Umbilical cord (tissue), 2 donors: ENCODE data around the gene HP1BP3. TPM values are rescaled to one million over a fixed set of nuclear protein-coding genes. Genes with fewer than 3 reads are reported as not detected.
A peak's percentile ranks its signal among the peaks of the same experiment; 100 is the strongest.

Experiments used
- DNase-seq: peaks from one replicate; pipeline ENCODE4 v3.0.0-alpha.2; 2015; ENCODE audit warnings: low spot score
- total RNA-seq: library from RNA; depleted of rRNA; stranded (reverse); fragments of >200 nt; gene quantifications from one replicate; pipeline ENCODE4 v1.2.3, GENCODE V29; 2014; ENCODE audit warnings: low replicate concordance; ENCODE audit not compliant: insufficient read depth

Gene HP1BP3
- total RNA-seq, 1 donor from 2014 or later, result 393 TPM

- no peak for DNase-seq
These were observed 74.9 kb downstream of the HP1BP3 start for GRCh38 chr1:20712215-20712577.

DNA sequence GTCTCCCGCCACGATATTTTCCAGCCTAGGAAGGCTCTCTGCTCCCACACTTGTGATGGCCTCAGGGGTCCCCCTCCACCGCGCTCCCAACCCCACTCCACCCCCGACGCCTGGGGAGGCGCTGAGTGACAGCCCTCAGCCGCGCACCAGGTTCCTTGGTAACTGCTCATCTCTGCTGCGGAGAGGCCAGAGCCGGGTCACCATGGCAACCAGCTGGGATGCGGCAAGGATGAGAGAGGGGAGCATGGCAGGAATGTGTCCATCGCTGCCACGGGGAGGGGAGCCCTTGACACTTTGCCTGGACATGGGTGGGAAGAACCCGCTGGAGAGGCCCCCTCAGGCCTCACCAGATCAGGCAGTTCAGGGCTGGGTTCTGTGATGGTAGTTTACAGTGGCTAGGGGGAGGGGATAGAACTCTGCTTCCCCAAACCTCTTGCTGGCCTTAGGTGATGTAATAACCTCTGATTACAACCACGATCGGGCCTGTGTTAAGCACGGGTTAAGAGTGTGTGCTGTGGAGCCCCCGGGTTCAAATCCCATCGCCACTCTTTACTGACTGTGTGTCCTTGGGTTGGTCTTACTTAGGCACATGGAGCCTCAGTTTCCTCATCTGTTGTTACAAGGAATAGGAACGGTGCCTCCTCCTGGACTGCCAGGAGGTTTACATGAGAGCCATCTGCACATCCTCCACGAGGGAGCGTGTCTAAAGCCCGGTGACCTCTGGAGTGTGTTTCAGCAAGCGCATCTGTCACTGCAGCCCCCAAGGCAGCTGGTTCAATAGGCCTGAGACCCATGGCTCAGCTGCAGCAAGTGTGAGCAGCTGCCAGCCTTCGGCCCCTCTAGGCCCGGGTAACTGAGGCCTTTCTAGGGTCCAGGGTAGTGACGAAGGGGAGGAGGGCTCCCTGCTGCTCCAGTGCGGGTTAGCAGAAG lies 75.6 kb downstream of the HP1BP3 start:
- DNase-seq, result no peak

GRCh38 chr1:20710469-20711284 lies 76.4 kb downstream of the HP1BP3 start:
- DNase-seq, result no peak

GRCh38 chr1:20709868-20710267 lies 77.2 kb downstream of the HP1BP3 start:
- no peak for DNase-seq

GRCh38 chr1:20708891-20709290 lies 78.2 kb downstream of the HP1BP3 start:
- DNase-seq, result no peak

DNA sequence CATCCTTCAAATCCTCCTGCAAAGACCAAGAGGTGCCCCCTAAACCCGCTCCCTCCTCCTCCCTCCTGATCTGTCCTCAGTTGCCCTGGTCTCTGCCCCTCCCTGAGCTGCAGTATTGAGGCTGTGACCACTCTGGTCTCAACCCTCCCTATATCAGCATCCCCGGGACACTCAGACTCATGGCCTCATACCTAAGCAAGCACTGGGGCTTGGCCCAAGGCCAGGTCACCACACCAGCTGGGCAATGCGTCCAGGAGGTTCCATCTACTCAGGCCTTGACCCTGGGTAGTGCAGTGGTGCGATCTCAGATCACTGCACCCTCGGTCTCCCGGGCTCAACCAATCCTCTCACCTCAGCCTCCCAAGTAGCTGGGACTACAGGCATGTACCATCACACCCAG lies 79.0 kb downstream of the HP1BP3 start:
- no peak for DNase-seq

DNA sequence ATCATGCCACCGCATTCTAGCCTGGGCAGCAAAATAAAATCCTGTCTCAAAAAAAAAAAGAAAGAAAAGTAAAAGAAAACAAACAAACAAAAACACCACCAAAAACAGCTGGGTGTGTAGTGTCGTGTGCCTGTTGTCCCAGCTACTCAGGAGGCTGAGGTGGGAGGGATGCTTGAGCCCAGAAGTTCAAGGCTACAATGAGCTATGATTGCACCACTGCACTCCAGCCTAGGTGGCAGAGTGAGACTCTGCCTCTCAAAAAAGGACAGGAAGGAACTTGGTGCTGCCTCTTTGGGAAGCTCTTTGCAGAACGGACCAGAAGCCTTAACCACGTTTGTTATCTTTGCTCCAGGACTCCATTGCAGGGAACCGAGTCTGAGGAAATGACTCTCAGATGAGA lies 80.3 kb downstream of the HP1BP3 start:
- DNase-seq, result no peak

GRCh38 chr1:20705203-20705755 lies 81.8 kb downstream of the HP1BP3 start:
- no peak for DNase-seq

DNA sequence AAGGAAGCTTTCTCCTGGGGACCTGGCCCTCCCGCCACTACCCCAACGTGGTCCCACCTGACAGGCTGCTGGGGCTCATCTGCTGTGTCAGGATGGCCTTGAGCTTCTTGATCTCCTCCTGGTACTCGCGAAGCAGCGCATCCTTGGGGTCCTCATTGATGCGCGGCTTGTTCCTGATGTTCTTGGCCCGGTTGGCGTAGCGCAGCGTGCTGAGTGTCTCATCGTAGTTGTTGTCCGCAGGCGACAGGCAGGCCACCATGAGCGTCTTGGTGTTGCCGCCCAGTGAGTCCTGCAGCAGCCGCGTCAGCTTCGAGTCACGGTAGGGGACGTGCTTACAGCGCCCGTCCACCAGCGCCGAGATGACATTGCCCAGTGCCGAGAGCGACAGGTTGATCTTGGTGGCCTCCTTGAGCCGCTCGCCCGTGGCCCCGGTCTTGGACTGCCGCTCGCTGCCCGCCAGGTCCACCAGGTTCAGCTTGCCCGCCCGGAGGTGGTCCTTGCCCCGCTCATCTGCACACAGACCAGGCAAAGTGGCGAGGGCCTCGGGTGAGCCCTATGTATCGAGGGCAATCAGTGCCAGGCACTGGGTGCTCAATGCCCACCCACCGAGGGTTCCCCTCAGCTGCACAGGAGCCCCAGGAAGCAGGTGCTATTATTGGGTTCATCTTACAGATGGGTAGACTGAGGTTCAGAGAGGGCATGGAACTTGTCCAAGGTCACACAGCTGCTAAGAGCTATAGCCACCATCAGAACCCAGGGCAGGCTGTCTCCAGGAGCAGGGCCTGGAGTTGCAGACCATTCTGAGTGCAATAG lies 82.5 kb downstream of the HP1BP3 start:
- DNase-seq, result no peak

- no peak for DNase-seq
These were observed 83.9 kb downstream of the HP1BP3 start for GRCh38 chr1:20703124-20703756.

DNA sequence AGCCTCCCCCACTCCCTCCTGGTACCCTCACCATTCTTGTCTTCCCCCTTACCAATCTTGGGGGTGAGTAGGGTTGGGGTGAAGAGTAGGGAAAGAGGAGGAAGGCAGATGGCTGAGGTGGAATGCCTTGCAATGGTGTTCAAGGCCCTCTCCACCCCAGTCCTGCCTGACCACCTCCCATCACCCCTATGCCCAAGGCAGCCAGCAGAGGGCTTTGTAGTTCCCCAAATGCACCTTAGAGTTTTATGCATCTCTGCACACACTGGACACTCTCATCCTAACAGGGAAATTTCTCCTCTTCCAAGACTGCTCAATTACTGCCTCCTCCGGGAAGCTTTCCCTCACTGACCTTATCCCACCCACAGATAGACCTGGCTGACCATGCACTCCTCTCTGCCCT lies 84.7 kb downstream of the HP1BP3 start:
- no peak for DNase-seq

GRCh38 chr1:20701847-20702246 lies 85.3 kb downstream of the HP1BP3 start:
- DNase-seq, result no peak

DNA sequence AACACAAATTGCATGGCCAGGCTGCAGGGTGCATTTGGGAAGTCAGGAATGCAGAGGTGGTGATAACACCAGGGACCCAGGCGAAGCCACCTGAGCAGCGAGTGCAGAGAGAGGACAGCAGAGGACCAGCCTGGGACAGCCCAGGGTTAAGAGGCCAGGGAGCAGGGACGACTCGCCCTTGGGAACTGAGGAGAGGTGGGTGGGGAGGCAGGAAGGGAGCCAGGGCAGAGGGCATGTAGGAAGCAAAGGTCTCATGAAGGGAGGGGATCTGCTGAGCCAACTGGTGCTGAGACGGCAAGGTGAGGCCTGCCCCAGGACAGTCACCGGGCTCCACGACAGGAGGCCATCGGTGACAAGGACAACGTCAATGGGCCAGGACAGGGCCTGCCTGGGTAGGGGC lies 85.7 kb downstream of the HP1BP3 start:
- DNase-seq, result no peak

DNA sequence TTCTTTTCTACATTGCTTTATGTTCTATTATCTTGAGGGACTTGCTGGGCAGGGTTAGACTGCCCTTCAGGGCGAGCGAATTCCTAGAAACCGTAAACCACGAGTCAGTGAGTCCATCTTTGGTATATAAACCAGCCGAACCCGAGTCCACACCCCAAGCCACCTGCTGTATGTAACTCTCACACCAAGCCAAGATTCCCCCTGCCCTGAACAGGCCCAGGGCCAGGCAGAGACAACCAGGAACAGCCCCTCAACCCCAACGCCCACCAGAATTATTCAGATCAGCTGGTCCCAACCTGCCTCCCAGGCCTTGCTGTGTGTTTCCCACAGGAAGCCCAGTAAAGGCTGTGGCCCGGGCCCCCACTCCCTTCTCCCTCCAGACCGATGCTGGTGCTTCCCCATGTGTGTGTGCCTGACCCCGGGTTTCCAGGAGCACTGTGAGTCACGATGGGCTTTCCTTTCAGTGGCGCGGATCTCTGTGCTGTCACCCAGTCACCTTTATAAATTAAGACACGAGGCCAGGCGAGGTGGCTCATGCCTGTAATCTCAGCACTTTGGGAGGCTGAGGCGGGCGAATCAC lies 86.4 kb downstream of the HP1BP3 start:
- no peak for DNase-seq

DNA sequence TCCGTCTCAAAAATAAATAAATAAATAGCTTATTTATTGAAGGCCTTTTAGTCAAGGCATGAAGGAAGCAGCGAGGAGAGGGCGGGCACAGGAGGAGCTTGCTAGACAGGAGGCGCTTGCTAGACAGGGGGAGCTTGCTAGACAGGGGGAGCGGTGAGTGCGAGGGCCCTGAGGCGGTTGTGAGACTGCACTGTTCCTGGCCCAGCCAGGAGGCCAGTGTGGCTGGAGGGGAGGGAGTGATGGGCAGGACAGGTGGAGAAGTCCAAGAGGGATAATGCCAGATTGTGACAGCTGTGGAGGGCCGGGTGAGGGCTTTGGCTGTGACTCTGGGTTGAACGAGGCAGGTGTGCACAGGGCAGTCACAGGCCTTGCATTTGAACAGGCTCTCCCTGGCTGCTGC lies 87.5 kb downstream of the HP1BP3 start:
- peak; percentile 26 for DNase-seq

DNA sequence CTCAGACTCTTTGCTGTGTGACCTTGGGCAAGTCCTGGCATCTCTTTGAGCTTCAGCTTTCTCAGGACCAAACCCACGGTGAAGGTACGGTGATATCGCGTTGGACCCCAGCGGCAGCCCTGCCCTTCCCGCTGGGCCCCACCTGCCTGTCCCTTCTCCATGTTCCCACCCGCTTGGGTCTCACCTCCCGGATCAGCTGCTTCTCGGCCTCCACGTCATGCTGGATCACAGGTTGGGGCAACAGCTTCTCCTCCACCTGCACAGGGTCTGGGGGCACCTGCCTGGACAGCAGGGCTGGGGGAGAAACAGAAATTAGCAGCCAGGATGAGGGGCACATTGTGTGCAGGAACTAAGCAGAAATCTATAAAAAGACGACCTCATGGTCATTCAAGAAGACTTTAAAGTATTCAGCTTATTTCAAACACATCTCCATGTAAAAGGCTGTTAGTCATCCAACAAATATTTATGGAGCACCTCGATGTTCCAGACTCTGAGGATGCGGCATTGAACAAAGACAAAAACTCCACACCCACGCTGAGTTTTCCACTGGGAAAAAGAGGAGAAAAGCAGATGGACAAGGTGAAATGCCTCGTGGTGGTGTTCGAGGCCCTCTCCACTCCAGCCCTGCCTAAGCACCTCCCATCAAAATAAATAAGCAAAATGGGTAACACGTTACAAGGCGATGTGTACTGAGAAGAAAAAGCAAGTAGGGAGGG lies 88.8 kb downstream of the HP1BP3 start:
- DNase-seq, result peak; percentile 22

DNA sequence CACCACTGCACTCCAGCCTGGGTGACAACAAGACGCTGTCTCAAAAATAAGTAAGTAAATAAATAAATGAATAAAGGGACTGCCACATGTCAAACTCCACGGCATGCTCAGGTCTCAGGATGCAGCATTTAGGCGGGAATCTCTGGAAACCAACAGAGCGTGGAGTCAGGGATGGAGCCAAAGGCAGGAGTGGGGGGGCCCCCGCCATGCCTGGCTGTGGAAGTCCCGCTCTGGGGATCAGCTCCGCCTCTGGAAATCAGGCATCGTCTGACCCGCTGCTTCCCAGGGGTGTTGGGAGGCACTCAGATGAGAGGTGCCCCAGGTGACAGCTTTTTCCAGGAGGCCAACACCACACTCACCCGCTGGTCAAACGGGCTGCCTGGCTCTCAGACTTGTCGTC lies 89.5 kb downstream of the HP1BP3 start:
- no peak for DNase-seq

DNA sequence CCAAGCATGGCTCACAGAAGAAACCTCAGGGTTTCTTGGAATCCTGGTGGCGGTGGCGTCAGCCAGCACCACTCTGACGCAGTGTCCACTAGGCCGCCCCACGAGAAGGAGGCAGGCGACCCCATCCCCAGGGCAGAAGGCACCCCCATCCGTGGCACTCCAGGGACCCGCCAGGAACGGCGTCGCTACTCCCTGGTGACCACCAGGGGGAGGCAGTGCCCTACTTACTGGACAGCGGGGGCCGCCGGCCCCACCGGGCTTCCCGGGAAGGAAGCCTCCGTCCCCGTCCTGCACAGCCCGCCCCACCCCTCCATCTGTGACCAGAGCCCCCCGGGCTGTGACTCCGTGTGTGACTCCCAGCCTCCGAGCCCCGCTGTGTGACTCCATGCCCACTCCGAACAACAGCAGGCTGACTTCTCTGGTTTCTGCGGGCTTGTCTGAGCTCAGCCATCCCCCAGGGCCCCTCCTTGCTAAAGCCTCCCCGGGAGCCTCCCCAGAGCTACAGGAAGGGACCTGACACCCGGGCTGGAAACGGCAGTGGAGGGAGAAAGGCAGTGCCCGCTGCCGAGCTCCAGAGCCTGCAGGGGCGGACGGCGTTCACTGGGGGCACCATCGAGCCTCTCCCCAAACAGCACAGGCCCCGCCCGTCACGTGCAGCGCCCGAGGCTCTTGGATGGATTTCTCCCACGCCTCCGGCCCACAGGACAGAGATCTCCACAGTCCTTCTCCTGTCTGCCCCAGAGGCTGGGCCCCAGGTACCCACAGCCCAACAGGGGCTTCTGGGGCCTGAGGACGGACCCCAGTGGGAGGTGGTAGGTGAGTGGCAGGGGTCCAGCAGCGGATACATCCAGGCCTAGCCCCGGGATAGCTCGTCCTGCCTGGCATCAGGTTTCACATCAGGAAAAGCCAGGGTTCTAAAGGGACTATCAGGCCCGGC lies 90.4 kb downstream of the HP1BP3 start:
- peak; percentile 97 for DNase-seq

DNA sequence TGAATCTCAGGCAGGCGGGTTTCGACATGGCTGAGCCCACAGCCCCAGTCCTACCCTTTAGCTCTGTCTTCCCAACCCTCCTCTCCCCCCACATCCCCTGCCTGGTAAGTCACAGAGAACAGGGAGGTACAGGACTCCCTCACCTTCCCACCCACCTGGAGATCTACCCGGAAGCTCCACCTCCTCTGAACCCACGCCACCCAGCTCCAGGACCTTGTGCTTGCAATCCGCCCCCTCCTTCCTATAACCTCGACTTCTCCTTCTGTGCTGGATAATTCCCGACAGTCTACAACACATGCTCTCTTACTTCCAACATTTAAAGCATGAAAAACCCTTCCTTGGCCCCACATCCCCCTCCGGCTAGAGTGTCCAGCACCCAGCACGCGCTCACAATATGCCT lies 91.6 kb downstream of the HP1BP3 start:
- DNase-seq, result no peak
